ENCODE measurements around the gene ITPK1.
"Not testable (repeated sequence)": the region's sequence is repeated elsewhere in the genome, so short reads cannot be mapped to it uniquely, and the experiment has no call there.

The ITPK1 gene

GRCh38 chr14:93067088-93067487 is 48.6 kb downstream of the ITPK1 start:
- no peak for TF ChIP-seq CTCF (IDR thresholded peaks at IDR 0.05; ENCODE audit: low read depth, low read length)
- DNase-seq (ENCODE audit: low read depth in 2 of 2), result no peak
- no peak overlapping the region for H3K4me3 ChIP-seq (replicated peaks in 1 of 2; ENCODE audit: low read depth in 2 of 2, low read length in 2 of 2)

GRCh38 chr14:93065272-93065730 is 50.4 kb downstream of the ITPK1 start:
- DNase-seq (ENCODE audit: low read depth in 2 of 2), result no peak
- no peak overlapping the region for H3K4me3 ChIP-seq (replicated peaks in 1 of 2; ENCODE audit: low read depth in 2 of 2, low read length in 2 of 2)
- TF ChIP-seq CTCF (IDR thresholded peaks at IDR 0.05; ENCODE audit: low read depth, low read length), result no peak

- no peak for TF ChIP-seq CTCF (IDR thresholded peaks at IDR 0.05; ENCODE audit: low read depth, low read length)
- peak in 1 of 2 donors; percentile 60 for DNase-seq (ENCODE audit: low read depth in 2 of 2)
- no peak overlapping the region for H3K4me3 ChIP-seq (replicated peaks in 1 of 2; ENCODE audit: low read depth in 2 of 2, low read length in 2 of 2)
Measured at GRCh38 chr14:93064411-93065271, 51.1 kb downstream of the ITPK1 start.

GRCh38 chr14:93063393-93063792 is 52.3 kb downstream of the ITPK1 start:
- no peak overlapping the region for H3K4me3 ChIP-seq (replicated peaks in 1 of 2; ENCODE audit: low read depth in 2 of 2, low read length in 2 of 2)
- DNase-seq (ENCODE audit: low read depth in 2 of 2), result no peak
- TF ChIP-seq CTCF (IDR thresholded peaks at IDR 0.05; ENCODE audit: low read depth, low read length), result no peak

- DNase-seq (ENCODE audit: low read depth in 2 of 2), result no peak
- no peak overlapping the region for H3K4me3 ChIP-seq (replicated peaks in 1 of 2; ENCODE audit: low read depth in 2 of 2, low read length in 2 of 2)
- TF ChIP-seq CTCF (IDR thresholded peaks at IDR 0.05; ENCODE audit: low read depth, low read length), result no peak
Measured at GRCh38 chr14:93062890-93063289, 52.8 kb downstream of the ITPK1 start.

- H3K4me3 ChIP-seq (replicated peaks in 1 of 2; ENCODE audit: low read depth in 2 of 2, low read length in 2 of 2); DNase-seq (ENCODE audit: low read depth in 2 of 2): not testable (repeated sequence)
Measured at GRCh38 chr14:93062013-93062412, 53.7 kb downstream of the ITPK1 start.

- DNase-seq (ENCODE audit: low read depth in 2 of 2), result no peak
- TF ChIP-seq CTCF (IDR thresholded peaks at IDR 0.05; ENCODE audit: low read depth, low read length), result no peak
- no peak overlapping the region for H3K4me3 ChIP-seq (replicated peaks in 1 of 2; ENCODE audit: low read depth in 2 of 2, low read length in 2 of 2)
Measured at GRCh38 chr14:93061380-93062012, 54.2 kb downstream of the ITPK1 start.

Data from cardiac fibroblast (primary cell).